K562 (cell line): ENCODE measurements around the gene HERC3. TPM values are rescaled to one million over a fixed set of nuclear protein-coding genes. Genes with fewer than 3 reads are reported as not detected.

Experiments used
- ATAC-seq: fragments of 200-7000 bp; cut with Tn5 transposase; 3 replicates; pipeline ENCODE4 v1.9.1; 2020; ENCODE audit warnings: moderate library complexity
- BruUV-seq: library from RNA; stranded (reverse); fragments of 400-500 nt; replicated peaks from 2 replicates; lab custom pipeline; 2021; lab: Mats Ljungman, UMichigan
- CTCF ChIA-PET: fragments of 300-600 bp; formaldehyde crosslinking; extraction: SDS; loops from one replicate; lab custom pipeline; 2021; ENCODE audit warnings: low intra/inter-chr PET ratio; lab: Yijun Ruan, JAX
- POLR2A ChIA-PET: fragments of 300-600, 350-650 bp; sonication (Branson Sonifier 250); formaldehyde crosslinking; extraction: SDS; loops from one replicate; lab custom pipeline; 2021; ENCODE audit warnings: antibody characterized with exemption, inconsistent platforms; lab: Yijun Ruan, JAX
- DNase-seq, 4 experiments: peaks; one replicate each; pipeline versions ENCODE4 v3.0.0 to v3.0.0-alpha.2; 2011 to 2018; ENCODE audit warnings: low spot score in 3 of 4, mixed read lengths in 3 of 4; ENCODE audit errors: extremely low read depth in 1 of 4
- FAIRE-seq: peaks from 2 replicates; lab custom pipeline; 2011; peaks lifted over from hg19 to GRCh38; lab: Jason Lieb, UNC
- H2AFZ ChIP-seq: 2 replicates; pipeline ENCODE4 v1.6.0; 2011; ENCODE audit warnings: low read depth, low read length, control low read depth, inconsistent platforms
- H3K27ac ChIP-seq: fragments of 200-600 bp; 3 replicates; pipeline ENCODE4 v1.8.0; 2011; ENCODE audit warnings: low read depth, mild to moderate bottlenecking, control low read depth, inconsistent platforms, low read length, moderate library complexity, mixed read lengths; ENCODE audit errors: extremely low read depth
- H3K27me3 ChIP-seq, 2 experiments: fragments of 300-600 bp in 1 of 2; 2 replicates in 1 of 2; 3 replicates in 1 of 2; pipeline versions ENCODE4 v1.6.0 to v1.8.0; 2011; ENCODE audit warnings: inconsistent platforms in 2 of 2, low read length in 2 of 2, mild to moderate bottlenecking in 1 of 2, mixed read lengths in 1 of 2, moderate library complexity in 1 of 2; ENCODE audit not compliant: control insufficient read depth in 2 of 2, insufficient read depth in 2 of 2
- H3K36me3 ChIP-seq: fragments of 300-600 bp; 3 replicates; pipeline ENCODE4 v1.8.0; 2011; ENCODE audit warnings: mild to moderate bottlenecking, low read length, inconsistent platforms; ENCODE audit not compliant: control insufficient read depth, insufficient read depth
- H3K4me1 ChIP-seq, 2 experiments: fragments of 200-600 bp in 1 of 2; replicated peaks in 1 of 2; 2 replicates in 1 of 2; 3 replicates in 1 of 2; pipeline versions ENCODE4 v1.5.1 to v1.8.0; 2011; ENCODE audit warnings: inconsistent platforms in 2 of 2, low read length in 2 of 2, mild to moderate bottlenecking in 1 of 2, mixed read lengths in 1 of 2, moderate library complexity in 1 of 2; ENCODE audit not compliant: control insufficient read depth in 2 of 2, insufficient read depth in 2 of 2
- H3K4me2 ChIP-seq: 2 replicates; pipeline ENCODE4 v1.6.1; 2011; ENCODE audit warnings: low read length, control low read depth, inconsistent platforms, mixed read lengths; ENCODE audit not compliant: insufficient read depth
- H3K4me3 ChIP-seq: fragments of 200-600 bp; sonication (generic), shearing (Covaris generic); 2 replicates; pipeline ENCODE4 v1.5.1; 2016; ENCODE audit warnings: control low read depth, inconsistent platforms
- H3K79me2 ChIP-seq: fragments of 200-600 bp; 3 replicates; pipeline ENCODE4 v1.8.0; 2011; ENCODE audit warnings: low read length, inconsistent platforms; ENCODE audit not compliant: control insufficient read depth, insufficient read depth
- H3K9ac ChIP-seq, 2 experiments: 2 replicates each; pipeline versions ENCODE4 v1.6.0 to v1.6.1; 2011; ENCODE audit warnings: low read depth in 2 of 2, low read length in 2 of 2, control low read depth in 1 of 2, inconsistent platforms in 1 of 2, mild to moderate bottlenecking in 1 of 2, mixed read lengths in 1 of 2; ENCODE audit not compliant: insufficient read depth in 1 of 2
- H3K9me1 ChIP-seq: one replicate; pipeline ENCODE4 v1.6.0; 2011; ENCODE audit warnings: inconsistent platforms, mild to moderate bottlenecking, low read length, moderate library complexity; ENCODE audit not compliant: control insufficient read depth, insufficient read depth
- H3K9me3 ChIP-seq: replicated peaks from 2 replicates; pipeline ENCODE4 v1.5.1; 2011; ENCODE audit warnings: low read depth, low read length, inconsistent platforms; ENCODE audit not compliant: control insufficient read depth, insufficient read depth
- H4K20me1 ChIP-seq: replicated peaks from 2 replicates; pipeline ENCODE4 v1.6.1; 2011; ENCODE audit warnings: low read length, inconsistent platforms, mixed read lengths; ENCODE audit not compliant: control insufficient read depth, insufficient read depth
- CSDE1 ChIP-seq, 2 experiments: fragments of 450-650 bp; IDR thresholded peaks; 2 replicates each; pipeline ENCODE4 v1.6.1; 2016; ENCODE audit warnings: mild to moderate bottlenecking in 1 of 2
- NR2C1 ChIP-seq, 2 experiments: fragments of 450-650 bp; IDR thresholded peaks; 2 replicates each; pipeline ENCODE4 v1.6.1; 2017; ENCODE audit warnings: mild to moderate bottlenecking in 2 of 2, antibody characterized with exemption in 1 of 2, inconsistent platforms in 1 of 2, missing compliant biosample characterization in 1 of 2, missing genetic modification characterization in 1 of 2
- PYGO2 ChIP-seq: fragments of 450-650 bp; IDR thresholded peaks from 2 replicates; pipeline ENCODE4 v1.6.1; 2016; ENCODE audit warnings: mild to moderate bottlenecking, missing genetic modification characterization, moderate library complexity, missing compliant biosample characterization
- SIN3A ChIP-seq, 2 experiments: fragments of 150-350 bp in 1 of 2; IDR thresholded peaks; 2 replicates each; pipeline ENCODE4 v1.6.1; 2011 to 2016; ENCODE audit warnings: borderline replicate concordance in 2 of 2, low read depth in 2 of 2, low read length in 2 of 2, mild to moderate bottlenecking in 2 of 2, moderate library complexity in 2 of 2; ENCODE audit not compliant: control insufficient read depth in 1 of 2
- SRSF9 ChIP-seq: fragments of 200-400 bp; formaldehyde crosslinking; IDR thresholded peaks from 2 replicates; pipeline ENCODE4 v1.6.1; 2017; ENCODE audit warnings: low read depth, low read length, borderline replicate concordance
- ZBTB1 ChIP-seq: sonication (generic); formaldehyde crosslinking; IDR thresholded peaks from 2 replicates; pipeline ENCODE4 v1.8.1; 2023; ENCODE audit warnings: missing genetic modification reagents, low read depth, mild to moderate bottlenecking, borderline replicate concordance
- ZNF316 ChIP-seq: fragments of 450-650 bp; IDR thresholded peaks from 2 replicates; pipeline ENCODE4 v1.6.1; 2016
- WGBS: fragments of 100-300 bp; shearing (Covaris generic); methylation state at CpG from one replicate; pipeline ENCODE4 v1.1.6; 2016; ENCODE audit warnings: low coverage, mixed read lengths; ENCODE audit not compliant: insufficient coverage; ENCODE audit errors: missing lambda C conversion rate; 5-methylcytosine and 5-hydroxymethylcytosine counted together
- in situ Hi-C: fragments of 300-500 bp; cut with MboI; formaldehyde crosslinking; loops from 4 replicates; pipeline ENCODE4 v1.15.0; 2018; ENCODE audit warnings: inconsistent platforms, mixed read lengths
- intact Hi-C: fragments of 100-400 bp; cut with micrococcal nuclease; formaldehyde crosslinking; loops from 2 replicates; pipeline ENCODE4 v1.14.2; 2022
- polyA plus RNA-seq, 8 experiments: library from polyadenylated mRNA; depleted of rRNA in 4 of 8; stranded (reverse) in 5 of 8; unstranded in 3 of 8; fragments of >200 nt; fragmentation: Nextera tagmentation in 2 of 8; fragmentation: Illumina TruSeq in 1 of 8; extraction: Ambion mirVana in 2 of 8; extraction: Trizol in 1 of 8; gene quantifications; 2 replicates each; pipeline versions ENCODE4 v1.2.1 to v1.2.3, GENCODE V29; 2011 to 2014; ENCODE audit warnings: inconsistent platforms in 1 of 8, missing spikeins in 1 of 8
- total RNA-seq, 7 experiments: library from RNA; depleted of rRNA in 6 of 7; stranded (reverse); fragments of >200 nt in 6 of 7; fragmentation: Illumina TruSeq in 2 of 7; extraction: Trizol in 2 of 7; gene quantifications; 2 replicates each; pipeline versions ENCODE4 v1.2.1 to v1.2.3, GENCODE V29; 2011 to 2021; ENCODE audit warnings: low replicate concordance in 1 of 7
- TF ChIP-seq, protein P1 (sequence below), 2 experiments: fragments of 450-650 bp in 1 of 2; sonication (generic) in 1 of 2; formaldehyde crosslinking in 1 of 2; IDR thresholded peaks in 1 of 2; conservative IDR thresholded peaks in 1 of 2; 2 replicates each; pipeline versions ENCODE4 v1.6.1 to v1.8.1; 2016 to 2023; ENCODE audit warnings: mild to moderate bottlenecking in 2 of 2, moderate library complexity in 2 of 2, inconsistent platforms in 1 of 2, missing genetic modification reagents in 1 of 2
- TF ChIP-seq, protein P2 (sequence below): fragments of 450-650 bp; conservative IDR thresholded peaks from 2 replicates; pipeline ENCODE4 v1.6.1; 2016; ENCODE audit warnings: missing genetic modification characterization, low read depth, mild to moderate bottlenecking, control low read depth, missing compliant biosample characterization
- TF ChIP-seq, protein P3 (sequence below): sonication (generic); formaldehyde crosslinking; IDR thresholded peaks from 2 replicates; pipeline ENCODE4 v1.8.0; 2022; ENCODE audit warnings: mild to moderate bottlenecking, low read depth, missing genetic modification reagents

Gene HERC3
- total and polyA plus RNA-seq, 9 of the 15 experiments (the other 6 are each of a cell fraction or from before 2014, with no cell fraction given), result 1.8 to 13.1 (median 7.6) TPM

DNA sequence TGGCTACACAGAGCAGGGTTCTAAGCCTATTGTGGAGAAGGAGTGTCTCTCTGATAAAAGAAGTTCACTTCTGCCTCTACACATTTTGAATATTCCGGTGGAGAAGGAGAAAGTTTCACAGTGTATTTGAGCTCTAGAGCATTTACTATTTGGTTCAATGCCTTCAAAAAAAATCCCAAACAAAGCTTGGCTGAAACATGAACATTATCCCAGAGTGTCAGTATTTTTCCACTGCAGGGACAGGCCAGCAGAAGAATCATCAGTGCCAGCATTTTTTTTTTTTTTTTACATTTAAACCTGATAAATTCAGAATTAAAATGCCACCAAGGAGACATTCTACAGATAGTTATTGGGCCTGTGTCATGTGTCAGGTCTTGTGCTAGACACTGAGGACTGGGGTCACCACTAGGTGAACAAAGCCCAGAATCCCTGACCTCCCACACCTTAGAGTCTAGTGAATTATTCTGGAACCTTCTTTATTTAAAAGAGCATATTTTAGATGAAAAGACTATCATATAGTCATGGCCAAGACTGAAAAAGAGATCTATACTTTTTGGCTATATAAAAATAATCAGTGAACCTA, 153.4 kb downstream of the HERC3 start:
- intact Hi-C loops, result no loop called here
- in situ Hi-C loops, result no loop called here
- POLR2A ChIA-PET, result no interaction called here
- Histone ChIP-seq H3K27me3 (no peaks in the 10 kb centered on the region), H2AFZ (no peak overlapping the region), H4K20me1 (no peaks in the 10 kb centered on the region), H3K9ac (no peak overlapping the region), H3K4me3 (no peak overlapping the region), H3K27ac (no peak overlapping the region), H3K36me3 (peaks cover 53% of the 10 kb centered on the region; the same call in 2 of the 3 replicates), H3K9me3 (no peaks in the 10 kb centered on the region), H3K4me2 (no peak overlapping the region), H3K9me1 (no peaks in the 10 kb centered on the region), H3K79me2 (no peaks in the 10 kb centered on the region), H3K4me1 (no peaks in the 10 kb centered on the region)
- no peak for FAIRE-seq
- peak; percentile 62; the same call in 1 of the 2 replicates for TF ChIP-seq NR2C1 (IDR thresholded peaks at IDR 0.05)
- peak; percentile 50; the same call in 1 of the 2 replicates for TF ChIP-seq NR2C1 (tag; IDR thresholded peaks at IDR 0.05)
- TF ChIP-seq ZNF316, result no peak
- BruUV-seq, result no TSS peak
- no peak for ATAC-seq
- WGBS, result 75% methylated on average over 1 of the region's 1 CpG
- CTCF ChIA-PET, result no interaction called here
- DNase-seq, result no peak

DNA sequence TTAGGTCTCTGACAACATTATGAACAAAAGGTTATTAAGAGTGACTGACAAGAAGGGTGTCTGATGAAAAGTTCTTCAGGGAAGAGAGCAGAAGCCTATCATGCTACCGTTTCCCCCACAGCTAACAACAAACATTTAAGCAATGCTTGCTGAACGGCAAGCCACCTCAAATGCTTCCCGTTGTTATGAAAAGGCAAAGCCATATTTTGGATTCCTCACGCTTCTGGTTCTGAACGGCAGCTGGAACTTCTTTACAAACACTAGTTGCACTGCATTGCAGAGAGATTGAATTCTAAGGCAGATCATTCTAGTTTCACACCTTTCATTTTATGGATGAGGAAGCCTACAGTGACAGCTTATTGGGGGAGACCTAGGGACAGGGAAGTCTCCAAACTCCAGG, 153.9 kb downstream of the HERC3 start:
- ChIA-PET CTCF (no interaction called here), POLR2A (no interaction called here)
- in situ Hi-C loops, result no loop called here
- TF ChIP-seq PYGO2 (tag) (no peak), SRSF9 (no peak), SIN3A (IDR thresholded peaks at IDR 0.05; ENCODE audit: borderline replicate concordance in 2 of 2, control insufficient read depth in 1 of 2, low read depth in 2 of 2, low read length in 2 of 2) (no peak), ZBTB1 (no peak), CSDE1 (IDR thresholded peaks at IDR 0.05) (no peak)
- TF ChIP-seq, protein P1, sequence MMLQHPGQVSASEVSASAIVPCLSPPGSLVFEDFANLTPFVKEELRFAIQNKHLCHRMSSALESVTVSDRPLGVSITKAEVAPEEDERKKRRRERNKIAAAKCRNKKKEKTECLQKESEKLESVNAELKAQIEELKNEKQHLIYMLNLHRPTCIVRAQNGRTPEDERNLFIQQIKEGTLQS (IDR thresholded peaks at IDR 0.05), result no peak
- TF ChIP-seq, protein P1 (CRISPR knock-in tag; conservative IDR thresholded peaks at IDR 0.05), result no peak
- TF ChIP-seq, protein P2, sequence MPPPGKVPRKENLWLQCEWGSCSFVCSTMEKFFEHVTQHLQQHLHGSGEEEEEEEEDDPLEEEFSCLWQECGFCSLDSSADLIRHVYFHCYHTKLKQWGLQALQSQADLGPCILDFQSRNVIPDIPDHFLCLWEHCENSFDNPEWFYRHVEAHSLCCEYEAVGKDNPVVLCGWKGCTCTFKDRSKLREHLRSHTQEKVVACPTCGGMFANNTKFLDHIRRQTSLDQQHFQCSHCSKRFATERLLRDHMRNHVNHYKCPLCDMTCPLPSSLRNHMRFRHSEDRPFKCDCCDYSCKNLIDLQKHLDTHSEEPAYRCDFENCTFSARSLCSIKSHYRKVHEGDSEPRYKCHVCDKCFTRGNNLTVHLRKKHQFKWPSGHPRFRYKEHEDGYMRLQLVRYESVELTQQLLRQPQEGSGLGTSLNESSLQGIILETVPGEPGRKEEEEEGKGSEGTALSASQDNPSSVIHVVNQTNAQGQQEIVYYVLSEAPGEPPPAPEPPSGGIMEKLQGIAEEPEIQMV (tag), result no peak
- TF ChIP-seq, protein P3, sequence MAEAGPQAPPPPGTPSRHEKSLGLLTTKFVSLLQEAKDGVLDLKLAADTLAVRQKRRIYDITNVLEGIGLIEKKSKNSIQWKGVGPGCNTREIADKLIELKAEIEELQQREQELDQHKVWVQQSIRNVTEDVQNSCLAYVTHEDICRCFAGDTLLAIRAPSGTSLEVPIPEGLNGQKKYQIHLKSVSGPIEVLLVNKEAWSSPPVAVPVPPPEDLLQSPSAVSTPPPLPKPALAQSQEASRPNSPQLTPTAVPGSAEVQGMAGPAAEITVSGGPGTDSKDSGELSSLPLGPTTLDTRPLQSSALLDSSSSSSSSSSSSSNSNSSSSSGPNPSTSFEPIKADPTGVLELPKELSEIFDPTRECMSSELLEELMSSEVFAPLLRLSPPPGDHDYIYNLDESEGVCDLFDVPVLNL, result no peak

More for the DNA sequence above, 153.9 kb downstream of the HERC3 start:
- no peaks in the 10 kb centered on the region for H3K27me3 ChIP-seq
- no peaks in the 10 kb centered on the region for H3K9me1 ChIP-seq
- no peak for DNase-seq
- FAIRE-seq, result no peak
- H4K20me1 ChIP-seq, result no peaks in the 10 kb centered on the region
- intact Hi-C loops, result no loop called here
- H3K36me3 ChIP-seq, result peaks cover 53% of the 10 kb centered on the region; the same call in 2 of the 3 replicates
- H2AFZ ChIP-seq, result no peak overlapping the region
- H3K9ac ChIP-seq, result no peak overlapping the region
- H3K27ac ChIP-seq, result no peak overlapping the region
- H3K9me3 ChIP-seq, result no peaks in the 10 kb centered on the region
- H3K4me3 ChIP-seq, result no peak overlapping the region
- no peaks in the 10 kb centered on the region for H3K79me2 ChIP-seq
- H3K4me2 ChIP-seq, result no peak overlapping the region
- WGBS, result 74% methylated on average over 5 of the region's 5 CpGs
- no peak for ATAC-seq
- H3K4me1 ChIP-seq, result no peaks in the 10 kb centered on the region
- no TSS peak for BruUV-seq
